Epithelial cell of proximal tubule (primary cell): Measurements from ENCODE around the gene GMEB2. TPM values are rescaled to one million over a fixed set of nuclear protein-coding genes. Genes with fewer than 3 reads are reported as not detected.

Experiments used
- DNase-seq: peaks from one replicate; pipeline ENCODE4 v3.0.0-alpha.2; 2011; ENCODE audit warnings: low read depth
- H3K4me3 ChIP-seq: 2 replicates; pipeline ENCODE4 v1.5.1; 2011; ENCODE audit warnings: low read depth, mild to moderate bottlenecking, low read length
- total RNA-seq: library from RNA; depleted of rRNA; stranded (reverse); fragments of >200 nt; gene quantifications from 2 replicates; pipeline ENCODE4 v1.2.3, GENCODE V29; 2015
- TF ChIP-seq, protein P1 (sequence below): conservative IDR thresholded peaks from 2 replicates; pipeline ENCODE4 v1.5.1; 2012; ENCODE audit warnings: low read depth, mild to moderate bottlenecking, low read length

GMEB2 gene
- total RNA-seq, 1 donor from 2014 or later: 10.5 TPM

DNA sequence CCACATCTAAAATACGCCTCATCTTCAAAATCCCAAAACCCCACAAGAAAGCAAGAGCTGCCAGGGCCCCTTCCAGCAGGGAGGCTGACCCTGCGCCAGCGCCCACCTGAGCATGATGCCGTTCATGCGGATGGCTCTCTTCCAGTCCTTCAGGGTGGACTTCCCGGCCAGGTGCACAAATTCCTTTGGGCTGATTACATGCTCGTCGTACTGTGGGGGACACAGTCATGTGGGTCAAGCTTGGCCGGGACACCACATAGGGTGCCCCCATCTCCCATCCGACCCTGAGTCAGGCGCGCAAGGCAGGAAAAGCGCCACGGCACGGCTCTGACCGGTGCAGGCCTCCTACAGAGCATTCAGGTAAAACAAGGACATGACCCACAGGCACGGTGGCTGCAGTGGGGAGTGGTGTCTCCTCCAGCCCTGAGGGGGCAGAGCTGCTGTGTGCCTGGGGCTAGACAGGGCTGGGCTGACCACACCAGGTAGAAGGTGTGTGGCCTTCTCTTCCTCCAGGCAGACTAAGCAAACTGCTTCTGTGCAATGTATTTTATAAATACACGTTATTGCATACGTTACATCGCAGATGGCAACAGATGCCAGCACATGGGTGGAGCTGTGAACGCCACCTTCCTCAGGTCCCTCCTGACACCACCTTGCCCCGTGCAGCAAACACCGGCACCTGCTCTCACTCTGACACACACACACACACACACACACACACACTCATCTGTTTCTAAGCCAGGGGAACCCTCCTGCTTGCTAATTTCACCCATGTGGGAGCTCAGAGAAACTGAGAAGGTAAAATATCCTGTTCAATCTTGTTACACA, 29.0 kb downstream of the GMEB2 start:
- TF ChIP-seq, protein P1, sequence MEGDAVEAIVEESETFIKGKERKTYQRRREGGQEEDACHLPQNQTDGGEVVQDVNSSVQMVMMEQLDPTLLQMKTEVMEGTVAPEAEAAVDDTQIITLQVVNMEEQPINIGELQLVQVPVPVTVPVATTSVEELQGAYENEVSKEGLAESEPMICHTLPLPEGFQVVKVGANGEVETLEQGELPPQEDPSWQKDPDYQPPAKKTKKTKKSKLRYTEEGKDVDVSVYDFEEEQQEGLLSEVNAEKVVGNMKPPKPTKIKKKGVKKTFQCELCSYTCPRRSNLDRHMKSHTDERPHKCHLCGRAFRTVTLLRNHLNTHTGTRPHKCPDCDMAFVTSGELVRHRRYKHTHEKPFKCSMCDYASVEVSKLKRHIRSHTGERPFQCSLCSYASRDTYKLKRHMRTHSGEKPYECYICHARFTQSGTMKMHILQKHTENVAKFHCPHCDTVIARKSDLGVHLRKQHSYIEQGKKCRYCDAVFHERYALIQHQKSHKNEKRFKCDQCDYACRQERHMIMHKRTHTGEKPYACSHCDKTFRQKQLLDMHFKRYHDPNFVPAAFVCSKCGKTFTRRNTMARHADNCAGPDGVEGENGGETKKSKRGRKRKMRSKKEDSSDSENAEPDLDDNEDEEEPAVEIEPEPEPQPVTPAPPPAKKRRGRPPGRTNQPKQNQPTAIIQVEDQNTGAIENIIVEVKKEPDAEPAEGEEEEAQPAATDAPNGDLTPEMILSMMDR: no peak
- H3K4me3 ChIP-seq: no peak overlapping the region
- no peak for DNase-seq

GRCh38 chr20:63596423-63596822, 30.5 kb downstream of the GMEB2 start:
- TF ChIP-seq, protein P1: no peak
- no peak overlapping the region for H3K4me3 ChIP-seq
- DNase-seq: no peak

GRCh38 chr20:63595416-63596127, 31.3 kb downstream of the GMEB2 start:
- H3K4me3 ChIP-seq: no peak overlapping the region
- TF ChIP-seq, protein P1: no peak
- DNase-seq: no peak

DNA sequence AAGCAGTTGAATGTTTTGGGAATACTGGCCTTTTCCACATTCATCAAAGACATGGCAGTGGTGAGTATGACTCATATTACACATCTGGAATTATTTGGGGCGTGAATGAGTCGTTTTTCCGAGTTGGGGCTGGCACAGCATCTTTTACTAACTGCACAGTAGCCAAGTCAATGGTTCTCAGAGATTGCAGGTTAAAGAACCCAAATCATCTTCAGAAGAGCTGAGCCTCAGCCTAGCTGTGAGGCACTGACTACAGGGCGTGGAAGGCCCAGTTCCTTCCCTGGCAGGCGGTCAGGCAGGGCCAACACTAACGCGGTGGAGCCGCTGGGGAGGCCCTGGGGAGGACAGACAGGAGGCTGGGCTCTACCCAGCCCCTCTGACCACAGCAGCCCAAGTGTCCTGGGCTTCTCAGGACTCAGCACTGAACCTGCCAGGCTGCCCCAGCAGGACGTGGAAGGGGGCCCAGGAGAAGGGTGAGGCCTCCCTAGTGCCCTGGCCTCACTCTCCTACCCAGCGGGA, 32.8 kb downstream of the GMEB2 start:
- no peak overlapping the region for H3K4me3 ChIP-seq
- TF ChIP-seq, protein P1: no peak
- no peak for DNase-seq

DNA sequence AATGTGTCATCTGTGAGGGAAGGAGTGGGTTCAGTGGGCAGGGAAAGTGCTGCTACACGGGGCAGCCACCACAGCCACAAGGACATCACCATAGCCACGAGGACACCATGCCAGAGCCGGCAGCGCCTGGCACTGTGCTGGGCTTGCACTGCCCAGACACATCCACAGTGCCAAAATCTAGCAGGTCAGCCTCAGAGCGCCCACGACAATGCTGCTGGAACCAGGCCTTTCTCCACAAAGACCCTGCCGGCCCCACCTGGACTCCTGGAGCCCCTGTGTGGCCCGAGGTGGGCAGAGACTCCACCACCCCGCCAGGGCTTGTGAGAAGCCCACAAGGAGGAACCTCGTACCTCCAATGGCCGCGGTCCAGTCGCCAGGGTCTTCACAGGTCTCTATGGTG, 34.2 kb downstream of the GMEB2 start:
- no peak for DNase-seq
- H3K4me3 ChIP-seq: no peak overlapping the region
- TF ChIP-seq, protein P1: no peak

GRCh38 chr20:63591786-63592355, 35.0 kb downstream of the GMEB2 start:
- H3K4me3 ChIP-seq: no peak overlapping the region
- DNase-seq: no peak
- TF ChIP-seq, protein P1: no peak
